EH (cell line): ENCODE data around the gene PMS1.
"Not testable (repeated sequence)": the region's sequence is repeated elsewhere in the genome, so short reads cannot be mapped to it uniquely, and the experiment has no call there.

Source experiments
- DNase-seq: peaks from one replicate; pipeline ENCODE4 v3.0.0-alpha.2; 2015; ENCODE audit warnings: low read depth

Gene PMS1

DNA sequence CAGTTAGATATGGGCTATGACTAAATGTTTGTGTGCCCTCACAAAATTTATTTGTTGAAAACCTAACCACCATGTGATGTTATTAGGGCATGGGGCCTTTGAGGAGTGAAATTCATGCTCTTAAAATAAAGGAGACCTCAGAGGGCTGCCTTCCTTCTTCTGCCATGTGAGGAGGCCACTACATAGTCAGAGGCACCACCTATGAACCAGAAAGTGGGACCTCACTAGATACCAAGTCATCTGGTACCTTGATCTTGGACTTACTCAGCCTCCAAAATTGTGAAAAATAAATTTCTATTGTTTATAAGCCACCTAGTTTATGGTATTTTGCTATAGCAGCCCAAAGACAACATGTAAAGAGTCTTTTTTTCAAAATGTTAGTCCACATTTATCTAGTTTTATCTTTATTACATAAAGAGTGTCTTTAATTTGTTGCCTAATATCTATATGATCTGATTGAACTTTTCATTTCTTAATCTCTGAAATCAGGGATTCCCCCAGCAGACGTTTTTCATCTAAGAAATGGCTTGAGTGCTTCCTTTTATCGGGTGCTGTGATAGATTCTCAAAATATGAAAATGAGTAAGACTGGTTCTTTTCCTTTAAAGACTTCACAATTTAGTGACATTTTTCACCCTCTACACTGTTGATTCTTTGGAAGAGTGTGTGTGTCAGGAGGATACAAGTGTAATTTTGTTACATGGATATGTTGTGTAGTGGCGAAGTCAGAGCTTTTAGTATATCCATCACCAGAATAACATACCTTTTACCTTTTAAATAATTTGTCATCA lies 34.2 kb downstream of the PMS1 start:
- DNase-seq: no peak

- DNase-seq: peak; percentile 91
These were observed 35.1 kb downstream of the PMS1 start for GRCh38 chr2:189819297-189819704.

- peak; percentile 83 for DNase-seq
These were observed 37.9 kb downstream of the PMS1 start for GRCh38 chr2:189821953-189822748.

DNA sequence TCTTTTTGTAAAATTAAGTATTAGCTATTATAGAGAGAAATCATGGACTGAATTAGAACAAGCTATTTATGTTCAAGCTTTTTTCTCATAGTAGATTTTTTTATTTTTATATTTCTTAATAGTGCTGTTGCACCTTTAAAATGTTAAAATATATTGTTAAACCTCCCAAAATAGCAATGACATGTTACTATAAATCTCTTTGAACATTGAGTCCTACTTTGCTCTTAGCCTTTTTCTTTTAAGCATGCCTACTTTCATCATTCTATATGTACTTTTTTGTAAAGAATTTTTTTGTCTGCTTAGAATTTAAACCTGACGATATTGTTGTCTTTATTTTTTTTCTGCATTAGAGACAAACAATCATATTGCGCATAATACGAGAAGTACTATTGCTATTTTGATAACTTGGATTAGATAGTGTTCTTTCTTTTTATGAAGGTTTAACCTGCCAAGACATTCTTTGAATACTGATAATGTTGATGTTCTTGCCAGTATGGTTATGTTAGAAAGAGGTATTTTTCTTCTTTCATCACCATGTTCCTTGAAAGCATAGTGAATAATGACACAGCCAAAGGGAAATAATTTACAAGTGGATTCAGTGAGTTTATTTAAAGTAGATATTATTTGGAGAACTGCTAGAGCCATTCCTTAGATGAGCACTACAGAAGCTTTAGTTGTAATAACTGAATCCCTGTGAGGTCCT lies 40.6 kb downstream of the PMS1 start:
- no peak for DNase-seq

- no peak for DNase-seq
These were observed 41.8 kb downstream of the PMS1 start for GRCh38 chr2:189826039-189826438.

- DNase-seq: peak; percentile 54
These were observed 45.0 kb downstream of the PMS1 start for GRCh38 chr2:189829102-189829833.

GRCh38 chr2:189830510-189830909 lies 46.3 kb downstream of the PMS1 start:
- no peak for DNase-seq

- no peak for DNase-seq
These were observed 49.8 kb downstream of the PMS1 start for GRCh38 chr2:189834059-189834458.

DNA sequence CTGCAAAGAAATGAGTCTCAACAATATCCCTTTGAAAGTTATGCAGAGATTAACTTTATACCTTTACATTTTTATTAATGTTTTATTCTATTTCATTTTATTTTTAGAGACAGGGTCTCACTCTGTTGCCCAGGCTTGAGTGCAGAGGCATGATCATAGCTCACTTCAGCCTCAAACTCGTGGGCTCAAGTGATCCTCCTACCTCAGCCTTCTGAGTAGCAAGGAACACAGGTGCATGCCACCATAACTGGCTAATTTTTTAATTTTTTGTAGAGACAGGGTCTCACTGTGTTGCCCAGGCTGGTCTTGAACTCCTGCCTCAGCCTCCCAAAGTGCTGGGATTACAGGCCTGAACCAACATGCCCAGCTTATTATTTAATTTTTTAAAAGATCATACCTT lies 50.4 kb downstream of the PMS1 start:
- not testable (repeated sequence) for DNase-seq

DNA sequence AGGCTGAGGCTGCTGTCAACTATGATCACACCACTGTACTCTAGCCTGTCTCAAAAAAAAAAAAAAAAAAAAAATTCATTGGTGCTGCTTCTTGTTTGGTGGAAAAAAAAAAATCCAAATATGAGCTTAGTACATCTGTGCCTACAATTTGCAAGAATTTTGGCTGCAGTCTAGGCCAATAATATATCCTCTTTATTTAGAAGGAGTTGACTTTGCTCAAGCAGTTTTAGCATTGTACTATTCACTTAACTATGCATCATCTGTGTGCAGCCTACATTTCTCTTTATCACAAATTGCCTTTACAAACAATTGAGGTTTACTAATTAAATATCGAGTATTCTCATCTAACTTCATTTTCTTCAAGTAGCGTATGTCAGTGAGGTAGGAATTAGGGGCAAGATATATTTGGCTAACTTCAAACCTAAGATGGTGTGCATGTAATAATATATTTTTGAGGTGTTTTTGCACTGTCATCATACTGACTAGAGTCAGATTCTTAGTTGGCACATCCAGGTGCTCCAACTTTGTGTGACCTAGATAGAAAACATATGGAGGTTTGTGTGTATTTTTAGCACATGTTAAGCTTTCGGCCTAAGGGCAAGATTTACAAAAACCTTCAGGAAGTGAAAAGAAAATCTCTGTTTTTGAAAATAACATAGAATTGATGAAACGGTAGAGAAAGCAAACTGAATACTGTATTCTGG lies 51.8 kb downstream of the PMS1 start:
- no peak for DNase-seq

DNA sequence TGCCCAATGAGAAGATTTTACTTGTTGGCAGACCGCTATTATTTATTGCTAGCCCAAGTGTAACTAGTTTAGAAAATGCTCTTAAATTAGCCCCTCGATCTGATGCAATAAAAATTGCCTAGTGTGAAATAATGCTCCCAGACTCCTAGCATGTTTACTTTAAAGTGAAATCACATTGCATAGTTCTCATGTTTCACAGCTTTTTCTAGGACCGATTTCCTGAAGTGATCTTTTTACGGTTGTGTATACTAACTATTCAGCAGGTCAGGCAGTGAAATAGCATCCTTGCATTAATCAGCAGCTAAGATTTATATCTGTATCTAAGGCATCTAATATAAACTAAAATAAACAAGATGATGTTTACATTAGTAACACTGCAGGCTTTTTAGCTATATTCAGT lies 52.4 kb downstream of the PMS1 start:
- DNase-seq: peak; percentile 86

DNA sequence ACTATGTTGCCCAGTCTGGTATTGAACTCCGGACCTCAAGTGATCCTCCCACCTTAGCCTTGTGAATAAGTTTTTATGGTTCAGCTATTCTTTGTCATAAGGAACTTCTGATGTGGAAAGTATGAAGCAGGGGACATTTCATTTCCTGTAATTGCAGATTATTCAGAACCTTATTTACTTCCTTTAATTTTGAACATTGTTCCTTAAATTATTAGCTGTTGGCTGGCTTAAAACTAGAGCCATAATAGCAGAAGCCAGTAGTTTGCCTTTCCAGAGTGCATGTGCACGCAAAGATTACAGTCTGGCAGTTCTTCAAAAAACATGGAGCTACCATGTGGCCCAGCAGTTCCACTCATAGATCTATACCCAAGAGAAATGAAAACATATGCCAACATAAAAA lies 53.1 kb downstream of the PMS1 start:
- no peak for DNase-seq

DNA sequence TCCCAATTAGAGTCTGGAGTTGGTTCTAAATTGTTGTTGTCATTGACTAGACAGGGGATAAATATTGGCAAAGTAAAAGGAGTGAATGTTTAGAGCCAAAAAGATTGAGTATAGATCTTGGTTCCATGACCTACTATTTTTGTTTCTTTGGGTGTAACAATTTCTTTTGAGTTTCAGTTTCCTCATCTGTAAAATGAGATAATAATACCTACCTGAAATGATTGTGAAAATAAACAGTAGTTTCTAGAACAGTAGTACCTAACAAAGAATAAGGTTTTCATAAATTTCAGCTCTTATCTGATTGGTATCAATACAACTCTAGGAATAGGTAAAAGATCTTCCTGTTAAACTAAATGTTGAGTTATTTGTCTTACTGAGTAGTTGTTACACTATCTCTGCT lies 56.8 kb downstream of the PMS1 start:
- DNase-seq: no peak

DNA sequence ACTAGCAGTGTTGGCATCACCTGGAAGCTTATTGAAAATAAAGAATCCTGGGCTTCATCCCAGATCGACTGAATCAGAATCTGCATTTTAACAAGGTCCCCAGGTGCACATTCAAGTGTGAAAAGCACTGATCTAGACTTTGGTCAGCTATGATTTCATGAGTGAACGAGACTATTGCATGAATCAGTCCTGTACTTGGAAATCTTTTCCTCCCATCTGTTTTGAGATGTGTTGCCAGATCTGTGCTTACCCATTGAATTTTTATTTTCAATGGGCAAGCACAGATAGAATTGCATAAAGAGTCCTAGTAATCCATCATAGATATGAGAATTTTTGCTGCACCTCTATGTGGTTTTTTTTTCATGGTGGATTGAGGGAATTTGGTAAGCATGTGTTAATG lies 64.0 kb downstream of the PMS1 start:
- DNase-seq: no peak

- DNase-seq: no peak
These were observed 65.3 kb downstream of the PMS1 start for GRCh38 chr2:189849550-189849949.

GRCh38 chr2:189851174-189851826 lies 67.0 kb downstream of the PMS1 start:
- no peak for DNase-seq

DNA sequence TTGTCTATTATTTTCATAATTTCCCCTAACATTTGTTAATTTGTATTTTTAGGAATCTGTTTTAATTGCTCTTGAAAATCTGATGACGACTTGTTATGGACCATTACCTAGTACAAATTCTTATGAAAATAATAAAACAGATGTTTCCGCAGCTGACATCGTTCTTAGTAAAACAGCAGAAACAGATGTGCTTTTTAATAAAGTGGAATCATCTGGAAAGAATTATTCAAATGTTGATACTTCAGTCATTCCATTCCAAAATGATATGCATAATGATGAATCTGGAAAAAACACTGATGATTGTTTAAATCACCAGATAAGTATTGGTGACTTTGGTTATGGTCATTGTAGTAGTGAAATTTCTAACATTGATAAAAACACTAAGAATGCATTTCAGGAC lies 69.9 kb downstream of the PMS1 start:
- peak; percentile 29 for DNase-seq

DNA sequence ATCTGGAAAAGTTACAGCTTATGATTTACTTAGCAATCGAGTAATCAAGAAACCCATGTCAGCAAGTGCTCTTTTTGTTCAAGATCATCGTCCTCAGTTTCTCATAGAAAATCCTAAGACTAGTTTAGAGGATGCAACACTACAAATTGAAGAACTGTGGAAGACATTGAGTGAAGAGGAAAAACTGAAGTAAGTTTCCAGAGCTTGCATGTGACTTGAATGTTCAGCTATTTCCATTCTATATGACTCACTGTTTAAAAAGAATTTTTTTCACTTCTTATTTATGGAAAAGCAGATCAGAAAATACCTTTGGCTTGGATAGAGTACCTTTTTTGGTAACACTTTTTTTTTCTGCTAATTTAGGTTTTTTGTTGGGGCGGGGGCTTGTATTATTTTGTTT lies 70.7 kb downstream of the PMS1 start:
- peak; percentile 49 for DNase-seq

- DNase-seq: no peak
These were observed 74.0 kb downstream of the PMS1 start for GRCh38 chr2:189858291-189858690.

- DNase-seq: no peak
These were observed 75.9 kb downstream of the PMS1 start for GRCh38 chr2:189860161-189860560.

GRCh38 chr2:189862751-189863150 lies 78.5 kb downstream of the PMS1 start:
- DNase-seq: peak; percentile 51
